Measurements from ENCODE around the gene OR5A1.
"Not testable (repeated sequence)": the region's sequence is repeated elsewhere in the genome, so short reads cannot be mapped to it uniquely, and the experiment has no call there.

The OR5A1 gene

DNA sequence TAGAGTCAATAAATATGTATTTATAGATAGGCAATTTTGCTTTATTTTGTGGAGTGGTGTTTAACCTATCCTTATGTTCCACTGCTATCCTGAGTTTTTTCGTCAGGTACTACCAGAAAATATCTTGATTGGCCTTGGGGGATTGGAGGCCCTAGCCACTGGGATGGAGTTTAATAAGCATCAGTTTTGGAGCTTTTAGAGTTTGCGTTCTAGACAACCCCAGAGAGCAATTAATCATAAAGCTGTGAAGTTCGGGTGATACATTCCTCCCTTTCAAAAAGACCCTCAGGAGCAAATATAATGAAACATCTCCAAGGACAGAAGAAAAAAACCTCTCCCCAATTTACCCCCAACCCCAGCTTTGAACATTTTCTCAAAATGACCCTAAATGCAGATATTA is at the start of gene OR5A1:
Gene OR5A1 (plus strand): TSS at position 301 of the 400 bp plus-strand sequence. CDS start 6,700 bp downstream, outside the sequence.
- no peak for DNase-seq

DNA sequence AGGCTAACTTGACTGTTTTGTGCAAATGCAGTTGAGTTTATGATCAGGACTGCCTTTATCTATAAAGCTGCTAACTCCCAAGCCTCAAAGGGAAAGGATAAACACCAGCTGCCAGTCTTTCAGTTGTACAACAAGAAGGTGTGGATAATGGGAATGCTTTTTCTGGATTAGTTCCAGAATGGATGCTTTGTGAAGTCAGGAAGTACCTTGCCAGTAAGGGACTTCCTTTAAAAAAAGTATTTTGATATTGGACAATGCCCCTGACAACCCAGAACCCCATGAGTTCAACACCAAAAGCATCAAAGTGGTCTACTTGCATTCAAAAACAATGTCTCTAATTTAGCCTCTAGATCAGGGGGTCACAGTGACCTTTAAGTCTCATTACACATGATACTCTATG is 42.1 kb upstream of the OR5A1 start:
- DNase-seq = no peak

DNA sequence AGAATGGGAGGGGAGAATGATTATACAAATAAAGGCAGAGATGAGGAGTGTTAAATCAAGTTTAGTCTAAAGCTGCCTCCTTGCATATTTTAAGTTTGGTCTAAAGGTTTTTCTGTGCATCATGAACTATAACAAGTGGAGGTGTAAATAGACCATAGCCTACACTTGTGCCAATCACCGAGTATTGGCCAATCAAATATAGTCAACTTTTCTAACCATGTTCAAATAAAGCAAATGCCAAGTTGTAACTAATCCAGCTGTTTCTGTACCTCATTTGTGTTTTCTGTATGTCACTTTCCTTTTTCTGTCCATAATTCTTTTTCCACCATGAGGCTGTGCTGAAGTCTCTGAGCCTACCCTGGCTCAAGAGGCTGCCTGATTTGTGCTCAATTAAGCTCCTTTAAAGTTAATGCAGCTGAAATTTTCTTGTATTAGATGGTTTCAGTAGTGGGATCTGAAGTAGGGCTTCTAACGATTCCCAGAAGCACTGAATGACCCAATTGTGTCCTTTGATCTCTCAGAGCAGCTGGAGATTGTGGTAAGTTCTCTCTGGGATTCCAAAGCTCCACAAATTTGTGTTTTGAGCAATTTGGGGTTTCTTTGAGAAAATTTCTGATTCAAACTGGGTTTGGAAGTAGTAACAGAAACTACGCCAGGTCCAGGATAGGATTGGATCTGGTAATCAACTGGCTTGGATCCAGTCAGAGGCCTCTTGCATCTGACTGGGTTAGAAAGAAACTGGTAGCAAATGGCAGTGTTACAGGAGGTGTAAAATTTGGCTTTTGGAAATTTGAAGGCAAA is 35.6 kb upstream of the OR5A1 start:
- DNase-seq = no peak

DNA sequence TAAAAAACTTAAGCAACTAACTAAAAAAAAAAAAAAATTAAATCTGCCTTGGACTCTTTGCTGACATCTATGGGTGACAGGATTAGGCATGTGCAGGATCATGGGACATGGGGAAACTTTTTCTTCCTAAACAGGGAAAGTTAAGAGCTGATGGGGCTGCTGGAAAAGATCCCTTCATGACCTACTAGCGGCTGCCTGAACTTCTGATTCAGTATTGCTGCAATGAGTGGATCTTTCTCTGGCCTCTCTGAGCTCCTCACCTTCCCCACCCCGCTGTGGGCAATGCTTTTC is 35.1 kb upstream of the OR5A1 start:
- no peak for DNase-seq

DNA sequence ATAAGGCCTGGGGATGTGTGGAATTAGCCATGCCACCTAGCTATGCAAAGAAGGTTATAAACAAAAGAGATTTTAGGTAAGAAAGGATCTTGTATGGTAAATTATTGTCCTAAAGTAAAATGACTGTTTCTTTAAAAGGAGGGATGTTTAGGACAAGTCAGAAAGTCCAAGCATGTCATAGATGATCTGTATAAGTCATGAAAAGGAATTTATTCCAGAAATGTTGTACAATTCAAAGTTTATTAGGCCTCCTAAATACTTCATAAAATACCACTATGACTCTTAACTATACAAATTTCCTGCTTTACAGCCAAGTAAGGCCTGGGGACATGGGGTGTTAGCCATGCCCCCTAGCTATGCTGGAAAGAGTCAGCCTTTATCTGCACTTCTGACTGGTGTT is 32.7 kb upstream of the OR5A1 start:
- no peak for DNase-seq

DNA sequence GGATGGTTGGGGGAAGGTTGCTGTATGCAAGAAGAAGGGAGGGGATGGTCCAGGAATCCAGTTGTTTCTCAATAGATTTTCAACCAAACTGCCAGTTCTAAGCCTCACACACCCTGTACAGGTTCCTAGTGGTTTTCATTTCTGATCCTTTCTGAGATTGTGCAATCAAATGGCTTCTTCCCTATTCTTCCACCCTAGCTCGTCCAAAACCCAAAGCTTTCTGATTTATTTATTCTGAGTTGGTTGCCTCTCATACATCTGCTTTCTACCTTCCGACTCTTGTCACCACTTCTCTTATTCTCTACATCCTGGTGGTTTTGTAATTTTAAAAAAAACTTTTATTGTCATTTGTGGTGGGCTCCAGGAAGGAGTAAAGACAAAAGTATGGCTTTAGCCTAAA is 22.6 kb upstream of the OR5A1 start:
- DNase-seq = no peak

DNA sequence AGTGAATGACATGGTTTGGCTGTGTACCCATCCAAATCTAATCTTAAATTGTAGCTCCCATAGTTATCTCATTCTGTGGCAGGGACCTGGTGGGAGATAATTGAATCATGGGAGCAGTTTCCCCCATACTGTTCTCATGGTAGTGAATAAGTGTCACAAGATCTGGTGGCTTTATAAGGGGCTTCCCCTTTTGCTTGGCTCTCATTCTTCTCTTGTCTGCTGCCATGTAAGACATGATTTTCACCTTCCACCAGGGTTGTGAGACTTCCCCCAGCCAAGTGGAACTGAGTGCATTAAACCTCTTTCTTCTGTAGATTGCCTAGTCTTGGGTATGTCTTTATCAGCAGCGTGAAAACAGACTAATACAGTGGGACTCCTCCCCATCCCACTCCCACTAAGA is 21.2 kb upstream of the OR5A1 start:
- no peak for DNase-seq

DNA sequence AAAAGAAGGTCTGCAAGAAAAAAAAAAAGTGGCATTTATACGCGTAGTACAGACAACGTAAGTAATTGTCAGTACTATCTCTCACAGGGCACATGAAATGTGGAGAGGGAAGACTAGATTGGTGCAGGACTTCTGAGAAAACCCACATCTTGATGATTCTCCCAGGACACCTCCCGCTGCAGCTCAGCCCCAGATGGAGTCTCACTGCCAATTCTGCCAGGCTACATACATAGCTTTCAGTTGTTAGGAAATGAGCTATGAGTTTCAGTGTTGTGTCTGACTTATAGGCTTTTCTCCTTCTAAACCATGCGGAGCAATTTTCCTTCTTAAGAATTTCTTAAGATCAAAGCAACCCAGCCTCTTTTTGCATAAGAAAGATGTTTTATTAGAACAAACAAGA is 19.7 kb upstream of the OR5A1 start:
- DNase-seq = no peak

DNA sequence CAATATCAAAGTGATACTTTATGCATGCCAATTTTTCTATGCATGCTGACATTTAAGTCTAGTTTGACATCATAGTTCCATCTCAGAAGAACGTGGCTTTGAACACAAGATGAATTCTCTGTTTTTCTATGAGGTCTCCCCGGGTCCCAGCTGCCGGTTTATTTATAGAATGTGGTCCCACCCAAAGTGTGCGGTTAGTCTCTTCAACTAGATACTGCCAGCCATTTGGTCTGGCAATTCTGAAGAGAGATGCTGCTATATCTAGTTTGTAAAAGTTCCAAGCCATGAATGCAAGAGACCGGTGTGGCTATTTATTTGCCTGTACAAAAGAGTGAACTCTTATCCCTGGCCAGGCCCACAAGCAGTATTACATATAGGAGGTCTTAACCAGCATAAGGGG is 19.2 kb upstream of the OR5A1 start:
- no peak for DNase-seq

DNA sequence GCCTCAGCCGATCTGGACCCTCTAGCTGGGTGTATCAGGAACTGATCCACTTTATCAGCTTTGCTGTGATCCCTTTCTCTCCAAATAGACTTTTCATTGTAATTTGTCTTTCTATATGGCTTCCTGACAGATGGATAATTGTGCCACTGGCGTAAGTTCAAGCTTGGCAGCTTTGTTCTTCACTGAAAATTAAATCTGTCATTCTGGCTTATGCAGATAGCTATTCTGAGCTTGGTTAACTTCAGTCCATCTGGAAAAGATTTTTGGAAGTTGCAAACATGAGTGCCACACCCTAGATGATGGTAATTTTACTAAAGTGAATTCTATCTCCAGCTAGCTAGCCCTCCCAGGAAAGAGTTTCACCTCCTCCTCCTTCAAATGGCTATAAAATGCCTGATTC is 18.1 kb upstream of the OR5A1 start:
- no peak for DNase-seq

DNA sequence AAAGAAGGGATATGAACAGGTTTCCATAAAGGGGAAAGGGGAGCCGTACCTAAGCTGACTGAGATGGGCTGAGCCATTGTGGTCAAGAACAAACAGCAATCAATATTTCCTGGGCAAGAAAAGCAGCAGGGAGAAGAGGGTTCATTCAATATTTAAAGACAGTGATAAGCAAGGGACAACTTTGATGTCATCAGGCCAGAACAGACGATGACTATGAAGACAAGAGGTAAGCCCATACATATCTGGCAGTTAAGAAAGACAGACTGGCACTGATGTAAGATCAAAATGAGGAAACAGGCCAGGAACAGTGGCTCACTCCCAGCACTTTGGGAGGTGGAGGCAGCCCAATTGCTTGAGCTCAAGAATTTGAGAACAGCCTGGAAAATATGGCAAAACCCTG is 12.4 kb upstream of the OR5A1 start:
- no peak for DNase-seq

DNA sequence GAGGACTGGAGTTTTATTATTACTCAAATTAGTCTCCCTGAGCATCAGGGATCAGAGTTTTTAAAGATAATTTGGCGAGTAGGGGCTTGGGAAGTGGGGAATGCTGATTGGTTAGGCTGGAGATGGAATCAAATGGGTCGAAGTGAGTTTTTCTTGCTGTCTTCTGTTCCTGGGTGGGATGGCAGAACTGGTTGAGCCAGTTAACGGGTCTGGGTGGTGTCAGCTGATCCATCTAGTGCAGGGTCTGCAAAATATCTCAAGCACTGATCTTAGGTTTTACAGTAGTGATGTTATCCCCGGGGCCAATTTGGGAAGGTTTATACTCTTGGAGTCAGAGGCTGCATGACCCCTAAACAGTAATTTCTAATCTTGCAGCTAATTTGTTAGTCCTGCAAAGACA is 11.1 kb upstream of the OR5A1 start:
- DNase-seq = no peak

DNA sequence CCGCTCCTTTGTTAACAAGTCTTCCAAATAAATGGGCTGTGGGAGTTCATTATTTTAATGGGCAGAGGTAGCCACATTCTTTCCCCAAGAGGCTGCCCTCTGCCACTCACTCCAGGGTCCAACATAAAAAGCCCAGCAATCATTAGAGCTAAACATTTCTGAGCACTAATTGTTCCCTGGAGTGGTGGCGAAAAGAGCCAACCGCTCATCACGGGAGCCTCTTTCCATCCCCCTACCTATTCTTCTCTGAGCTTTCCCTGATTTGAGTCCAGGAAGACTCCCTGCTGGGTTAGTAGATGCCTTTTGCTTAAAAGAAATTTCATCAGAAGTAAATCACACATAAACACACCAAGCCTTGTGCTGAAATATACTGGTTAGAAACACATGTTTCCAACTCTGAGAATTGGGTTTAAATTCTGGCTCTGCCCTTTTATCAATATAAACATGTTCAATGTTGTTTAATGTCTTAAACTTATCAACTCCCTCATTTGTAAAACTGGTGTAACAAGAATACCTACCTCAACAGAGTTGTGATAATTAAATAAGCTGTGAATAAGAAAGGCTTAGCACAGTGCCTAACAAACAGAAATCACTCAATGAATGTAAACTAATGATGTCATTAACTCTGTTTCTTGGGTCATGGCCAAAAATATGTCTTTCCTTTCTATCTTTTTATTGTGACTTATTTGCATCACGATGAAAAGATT is 9.8 kb upstream of the OR5A1 start, which contains the start of gene OR5A2:
Gene OR5A2 (minus strand): TSS at position 53 of the 707 bp plus-strand sequence. CDS start 3,460 bp downstream, outside the sequence.
- DNase-seq = no peak

DNA sequence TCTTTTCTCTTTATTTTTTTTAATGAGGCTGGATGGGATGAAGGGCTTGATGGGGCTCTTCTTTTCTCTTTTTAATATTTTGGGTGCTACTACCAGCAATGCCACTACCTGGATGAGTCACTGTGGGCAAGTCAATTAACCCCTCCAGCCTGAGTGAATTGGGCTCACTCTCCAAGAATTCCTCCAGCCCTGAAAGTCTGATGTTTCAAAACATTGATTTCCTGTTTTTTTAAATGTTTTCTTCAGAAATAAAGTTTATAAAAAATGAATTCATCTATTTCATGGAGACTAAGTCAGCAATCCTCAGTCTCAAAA is 9.2 kb upstream of the OR5A1 start:
- DNase-seq = no peak

DNA sequence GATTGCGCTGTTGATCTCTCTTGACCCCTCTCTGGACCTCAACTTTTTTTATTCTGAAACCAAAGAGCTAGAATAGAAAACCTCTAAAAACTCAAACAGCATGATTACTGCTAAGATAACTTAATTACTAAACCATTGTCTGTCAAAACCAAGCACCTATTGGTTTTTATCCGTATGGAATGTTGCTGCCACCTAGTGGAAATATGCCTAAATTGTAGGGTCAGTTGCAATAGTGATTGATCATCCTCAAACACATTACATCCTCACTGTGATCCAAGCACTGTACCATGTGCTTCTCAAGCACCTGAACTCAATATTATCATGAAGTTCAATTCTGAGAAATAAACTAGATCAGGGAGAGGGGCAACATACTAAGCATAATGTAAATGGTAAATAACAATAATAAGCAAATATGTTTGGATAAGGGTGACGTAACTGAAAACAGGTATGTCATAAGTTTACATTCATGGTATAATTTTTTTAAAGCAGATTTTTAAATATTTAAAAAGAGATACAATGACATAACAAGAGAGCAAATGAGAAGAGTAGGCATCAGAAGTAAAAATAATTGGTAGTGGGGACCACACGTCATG is 6.2 kb upstream of the OR5A1 start:
- DNase-seq = no peak

DNA sequence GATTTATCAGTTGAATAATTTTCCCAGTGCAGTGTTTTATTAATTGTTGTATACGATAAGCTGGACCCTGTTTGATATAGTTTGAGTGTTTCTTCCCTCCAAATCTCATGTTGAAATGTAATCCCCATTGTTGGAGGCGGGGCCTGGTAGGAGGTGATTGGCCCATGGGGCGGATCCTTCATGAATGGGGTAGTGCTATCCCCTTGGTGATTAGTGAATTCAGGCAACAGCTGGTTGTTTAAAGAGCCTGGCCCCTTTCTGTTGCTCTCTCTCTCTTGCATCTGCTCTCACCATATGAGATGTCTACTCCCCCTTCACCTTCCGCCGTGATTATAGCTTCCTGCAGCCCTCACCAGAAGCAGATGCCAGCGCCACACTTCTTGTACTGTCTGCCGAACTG is 1.5 kb downstream of the OR5A1 start:
- DNase-seq = no peak

DNA sequence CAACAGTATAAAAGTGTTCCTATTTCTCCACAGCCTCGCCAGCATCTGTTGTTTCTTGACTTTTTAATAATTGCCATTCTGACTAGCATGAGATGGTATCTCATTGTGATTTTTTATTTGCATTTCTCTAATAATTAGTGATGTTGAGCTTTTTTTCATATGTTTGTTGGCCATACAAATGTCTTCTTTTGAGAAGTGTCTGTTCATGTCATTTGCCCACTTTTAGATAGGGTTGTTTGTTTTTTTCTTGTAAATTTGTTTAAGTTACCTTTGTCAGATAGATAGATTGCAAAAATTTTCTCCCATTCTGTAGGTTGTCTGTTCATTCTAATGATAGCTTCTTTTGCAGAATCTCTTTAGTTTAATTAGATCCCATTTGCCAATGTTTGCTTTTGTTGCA is 9.4 kb downstream of the OR5A1 start:
- not testable (repeated sequence) for DNase-seq

DNA sequence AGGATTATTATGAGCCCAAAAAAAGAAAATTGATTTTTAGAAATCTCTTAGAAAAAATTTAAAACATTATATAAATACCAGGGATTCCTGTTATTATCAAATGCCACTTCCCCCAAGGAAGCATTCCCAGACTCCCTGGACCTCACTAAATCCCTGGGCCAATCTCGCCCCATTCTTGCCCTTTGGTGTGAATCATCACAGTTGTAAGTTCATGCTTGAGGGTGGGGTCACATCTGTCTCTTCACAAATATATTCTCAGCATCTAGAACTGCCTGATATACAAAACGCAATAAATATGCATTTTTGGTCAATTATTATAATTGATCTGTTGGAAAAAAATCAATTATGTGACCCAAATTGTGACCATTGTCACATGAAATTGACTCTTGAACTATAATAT is 12.2 kb downstream of the OR5A1 start:
- no peak for DNase-seq

DNA sequence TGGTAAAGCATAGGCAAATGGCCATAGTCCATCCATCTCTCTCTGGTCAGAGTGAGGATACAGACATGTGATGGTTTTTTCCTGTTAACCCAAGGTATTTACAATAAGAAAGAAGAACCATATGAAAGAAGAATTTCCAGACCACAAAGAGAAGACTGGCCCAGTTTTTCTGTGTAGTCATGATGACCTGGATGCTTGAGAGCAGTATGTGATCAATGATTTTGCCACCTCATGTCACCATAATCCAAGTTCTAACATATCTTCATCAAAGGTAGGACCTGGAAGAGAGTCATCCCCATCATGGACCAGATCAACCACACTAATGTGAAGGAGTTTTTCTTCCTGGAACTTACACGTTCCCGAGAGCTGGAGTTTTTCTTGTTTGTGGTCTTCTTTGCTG is 20.4 kb downstream of the OR5A1 start, which contains the start of gene OR4D6:
Gene OR4D6 (plus strand): TSS at position 301 of the 400 bp plus-strand sequence. CDS start 0 bp downstream, at position 301.
- no peak for DNase-seq

DNA sequence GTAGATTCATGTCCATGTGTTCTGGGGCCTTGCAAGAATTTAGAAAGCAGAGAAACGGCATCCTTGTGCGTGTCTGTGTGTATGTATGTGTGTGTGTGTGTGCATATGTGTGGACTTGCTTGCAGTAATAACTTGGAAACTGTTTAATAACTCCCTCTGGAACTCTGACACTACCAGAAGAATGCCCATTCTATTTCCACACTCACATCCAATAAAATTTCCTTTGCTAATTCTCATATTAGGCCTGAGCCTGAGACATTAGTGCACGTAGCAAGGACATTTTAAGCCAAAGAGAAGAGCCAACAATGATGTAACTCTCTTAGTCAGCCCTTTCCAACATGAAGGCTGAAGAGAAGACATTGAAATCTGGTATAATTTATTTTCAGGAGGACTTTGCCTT is 23.6 kb downstream of the OR5A1 start:
- no peak for DNase-seq

DNA sequence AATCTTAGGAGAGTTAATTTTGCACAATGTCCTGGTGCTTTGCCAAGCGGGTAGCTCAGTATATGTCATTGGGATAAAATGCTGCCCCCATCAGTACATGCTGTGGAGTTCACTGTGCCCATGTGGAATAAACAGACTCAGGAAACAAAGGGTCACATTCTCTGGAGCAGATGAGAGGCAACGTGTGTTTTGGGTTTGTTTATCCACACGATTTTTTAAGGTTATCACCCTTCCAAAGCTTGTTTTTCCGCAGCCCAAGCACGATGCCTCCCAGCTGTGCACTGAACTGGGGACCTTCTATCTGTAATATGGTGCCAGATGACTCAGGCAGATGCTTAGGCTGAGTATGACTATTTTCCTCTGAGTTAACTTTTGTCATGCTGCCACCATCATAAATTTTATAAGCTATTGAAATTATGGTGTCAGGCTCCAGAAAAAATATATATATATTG is 26.9 kb downstream of the OR5A1 start:
- no peak for DNase-seq

DNA sequence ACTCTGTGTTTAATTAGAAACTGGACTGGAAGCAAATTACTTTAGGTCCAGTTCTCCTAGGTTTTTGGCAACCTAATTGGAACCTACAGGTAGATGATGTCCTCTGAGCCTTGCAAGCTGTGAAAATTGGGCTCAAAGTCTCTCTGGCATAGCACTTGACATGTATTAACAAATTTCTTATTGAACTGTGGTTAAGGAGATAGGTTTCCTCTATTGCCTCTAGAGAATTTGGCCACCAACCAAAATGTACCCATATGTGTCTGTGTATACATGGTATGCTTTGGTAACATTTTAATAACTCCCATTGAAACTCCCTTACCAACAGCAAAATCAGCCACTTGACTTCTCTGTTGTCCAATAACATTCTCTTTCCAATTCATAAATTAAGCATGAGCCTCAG is 36.7 kb downstream of the OR5A1 start, which contains the start of gene OR4D10:
Gene OR4D10 (plus strand): TSS at position 301 of the 400 bp plus-strand sequence. CDS start 4,115 bp downstream, outside the sequence.
- DNase-seq = no peak

DNA sequence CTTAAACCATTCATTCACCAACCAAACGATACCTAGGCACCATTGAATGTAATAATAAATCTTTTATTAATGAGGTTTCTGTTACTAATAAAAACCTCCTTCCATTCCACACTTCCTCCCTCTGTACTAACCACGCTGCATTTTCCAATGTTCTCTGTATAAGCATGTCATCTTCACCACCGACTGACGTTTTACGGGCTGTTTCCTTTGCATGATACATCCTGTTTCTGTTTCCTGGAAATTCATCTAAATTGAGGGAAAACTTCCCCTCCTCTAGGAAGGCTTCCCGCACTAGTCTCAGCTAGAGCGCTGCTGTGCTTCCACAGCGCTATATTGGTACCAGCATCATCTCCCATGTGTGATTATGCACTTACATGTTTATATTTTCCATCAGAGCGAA is 38.9 kb downstream of the OR5A1 start:
- no peak for DNase-seq

DNA sequence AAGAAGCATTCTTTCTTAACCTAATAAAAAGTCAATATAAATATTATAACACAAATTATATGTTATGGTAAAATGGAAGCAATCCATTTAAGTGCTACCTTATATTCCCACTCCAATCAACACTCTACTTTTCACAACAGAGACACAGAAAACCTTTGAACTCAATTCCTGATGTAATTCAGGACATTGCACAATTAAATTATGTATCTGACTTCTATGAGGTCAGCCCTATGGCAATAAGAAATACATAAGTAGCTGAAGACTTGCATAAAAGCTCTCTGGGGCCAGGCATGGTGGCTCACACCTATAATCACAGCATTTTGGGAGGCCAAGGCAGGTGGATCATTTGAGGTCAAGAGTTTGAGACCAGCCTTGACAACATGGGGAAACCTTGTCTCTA is 43.6 kb downstream of the OR5A1 start:
- no peak for DNase-seq

All from stimulated activated CD4-positive, alpha-beta T cell treated with anti-CD3 and anti-CD28 coated beads, Interleukin-4, amount 100 ng/mL, for 4 hours (primary cell).